ENCODE measurements around the gene FKBP15.
A peak's percentile ranks its signal among the peaks of the same experiment; 100 is the strongest.
"Not testable (repeated sequence)": the region's sequence is repeated elsewhere in the genome, so short reads cannot be mapped to it uniquely, and the experiment has no call there.

Gene FKBP15

GRCh38 chr9:113181165-113181564 lies 39.9 kb downstream of the FKBP15 start:
- DNase-seq = no peak

GRCh38 chr9:113179839-113180238 lies 41.2 kb downstream of the FKBP15 start:
- no peak for DNase-seq

- no peak for DNase-seq
These were observed 43.0 kb downstream of the FKBP15 start for GRCh38 chr9:113178087-113178486.

- DNase-seq = no peak
These were observed 43.8 kb downstream of the FKBP15 start for GRCh38 chr9:113177251-113177650.

- no peak for DNase-seq
These were observed 44.3 kb downstream of the FKBP15 start for GRCh38 chr9:113176803-113177202.

GRCh38 chr9:113173341-113173740 lies 47.7 kb downstream of the FKBP15 start:
- no peak for DNase-seq

GRCh38 chr9:113168809-113169208 lies 52.3 kb downstream of the FKBP15 start:
- DNase-seq = no peak

GRCh38 chr9:113166039-113166438 lies 55.0 kb downstream of the FKBP15 start:
- no peak for DNase-seq

- no peak for DNase-seq
These were observed 56.4 kb downstream of the FKBP15 start for GRCh38 chr9:113164536-113165300.

- no peak for DNase-seq
These were observed 58.1 kb downstream of the FKBP15 start for GRCh38 chr9:113163001-113163400.

GRCh38 chr9:113160571-113160970 lies 60.5 kb downstream of the FKBP15 start:
- DNase-seq = no peak

- no peak for DNase-seq
These were observed 62.6 kb downstream of the FKBP15 start for GRCh38 chr9:113158446-113158845.

- no peak for DNase-seq
These were observed 64.2 kb downstream of the FKBP15 start for GRCh38 chr9:113156880-113157279.

- no peak for DNase-seq
These were observed 65.0 kb downstream of the FKBP15 start for GRCh38 chr9:113155911-113156588.

- DNase-seq = no peak
These were observed 66.1 kb downstream of the FKBP15 start for GRCh38 chr9:113154946-113155345.

- DNase-seq = no peak
These were observed 66.6 kb downstream of the FKBP15 start for GRCh38 chr9:113154471-113154870.

- no peak for DNase-seq
These were observed 67.5 kb downstream of the FKBP15 start for GRCh38 chr9:113153599-113153998.

- DNase-seq = no peak
These were observed 68.4 kb downstream of the FKBP15 start for GRCh38 chr9:113152699-113153098.

- DNase-seq = no peak
These were observed 69.1 kb downstream of the FKBP15 start for GRCh38 chr9:113151696-113152630.

GRCh38 chr9:113150670-113151611 lies 70.1 kb downstream of the FKBP15 start, which contains the start of gene SLC31A2:
SLC31A2 (plus strand) TSS chr9:113151007; CDS start chr9:113151075, 68 bp downstream.
- peak; percentile 74 for DNase-seq

GRCh38 chr9:113149561-113149960 lies 71.5 kb downstream of the FKBP15 start:
- not testable (repeated sequence) for DNase-seq
